ENCODE data around the gene ST8SIA6. TPM values are rescaled to one million over a fixed set of nuclear protein-coding genes. Genes with fewer than 3 reads are reported as not detected.
"Not testable (repeated sequence)": the region's sequence is repeated elsewhere in the genome, so short reads cannot be mapped to it uniquely, and the experiment has no call there.

ST8SIA6 gene
- total RNA-seq, 1 donor from 2014 or later: 0.35 TPM

GRCh38 chr10:17348501-17349349 lies 105.7 kb downstream of the ST8SIA6 start:
- no peak for DNase-seq (ENCODE audit: low spot score)

- no peak for DNase-seq (ENCODE audit: low spot score)
These were observed 106.3 kb downstream of the ST8SIA6 start for GRCh38 chr10:17348011-17348500.

- DNase-seq (ENCODE audit: low spot score): no peak
These were observed 110.2 kb downstream of the ST8SIA6 start for GRCh38 chr10:17344206-17344605.

- DNase-seq (ENCODE audit: low spot score): no peak
These were observed 111.3 kb downstream of the ST8SIA6 start for GRCh38 chr10:17343118-17343517.

- no peak for DNase-seq (ENCODE audit: low spot score)
These were observed 114.1 kb downstream of the ST8SIA6 start for GRCh38 chr10:17340144-17340829.

GRCh38 chr10:17335065-17335464 lies 119.3 kb downstream of the ST8SIA6 start:
- DNase-seq (ENCODE audit: low spot score): no peak

DNA sequence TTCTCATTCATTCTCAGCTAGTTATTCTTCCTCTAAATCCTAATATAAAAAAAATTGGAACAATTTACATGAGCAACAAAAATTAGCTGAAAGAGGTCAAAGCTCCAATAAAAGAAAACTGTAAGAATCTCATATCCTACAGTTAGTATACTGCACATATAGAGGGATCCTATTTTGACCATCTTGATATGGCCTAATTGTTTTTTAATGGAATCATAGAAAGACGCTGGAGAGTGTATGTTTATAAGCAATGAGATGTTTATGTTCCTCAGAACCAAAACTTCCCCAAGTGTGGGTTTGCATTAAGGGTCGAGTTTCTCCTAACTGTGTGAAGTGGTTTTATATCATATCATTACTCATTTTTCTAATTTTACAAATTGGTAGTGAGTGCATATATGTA lies 123.9 kb downstream of the ST8SIA6 start:
- no peak for DNase-seq (ENCODE audit: low spot score)

DNA sequence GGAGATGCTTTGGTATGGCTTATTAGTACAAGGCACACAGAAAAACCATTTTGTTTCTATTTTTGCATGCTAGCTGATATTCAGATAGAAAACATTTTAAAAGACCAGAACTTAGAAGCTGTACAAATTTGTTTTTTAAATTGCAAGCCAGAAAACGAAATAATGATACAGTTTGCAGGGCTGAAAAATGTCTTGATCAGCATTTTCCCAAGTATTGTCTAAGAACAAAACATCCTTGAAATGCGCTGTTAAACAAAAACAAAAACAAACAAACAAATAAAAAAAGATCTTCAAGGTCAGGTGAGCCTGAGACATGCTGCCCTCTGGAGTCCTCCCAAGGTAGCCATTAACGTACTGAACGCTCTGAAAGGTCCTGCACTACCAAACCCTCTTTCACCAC lies 128.0 kb downstream of the ST8SIA6 start:
- DNase-seq (ENCODE audit: low spot score): no peak

DNA sequence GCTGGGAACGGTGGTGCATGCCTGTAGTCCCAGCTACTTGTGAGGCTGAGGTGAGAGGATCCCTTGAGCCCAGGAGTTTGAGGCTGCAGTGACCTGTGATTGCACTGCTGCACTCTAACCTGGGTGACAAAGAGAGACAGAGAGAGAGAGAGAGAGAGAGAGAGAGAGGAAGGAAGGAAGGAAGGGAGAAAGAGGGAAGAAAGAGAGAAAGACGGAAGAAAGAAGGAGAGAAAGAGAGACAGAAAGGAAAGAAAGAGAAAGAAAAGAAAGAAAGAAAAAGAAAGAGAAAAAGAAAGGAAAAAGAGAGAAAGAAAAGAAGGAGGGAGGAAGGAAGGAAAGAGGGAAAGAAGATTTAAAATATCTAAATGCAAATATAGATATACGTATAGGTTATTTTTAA lies 132.4 kb downstream of the ST8SIA6 start:
- not testable (repeated sequence) for DNase-seq (ENCODE audit: low spot score)

GRCh38 chr10:17316488-17317170 lies 137.8 kb downstream of the ST8SIA6 start:
- no peak for DNase-seq (ENCODE audit: low spot score)

- no peak for DNase-seq (ENCODE audit: low spot score)
These were observed 145.0 kb downstream of the ST8SIA6 start for GRCh38 chr10:17309435-17309834.

DNA sequence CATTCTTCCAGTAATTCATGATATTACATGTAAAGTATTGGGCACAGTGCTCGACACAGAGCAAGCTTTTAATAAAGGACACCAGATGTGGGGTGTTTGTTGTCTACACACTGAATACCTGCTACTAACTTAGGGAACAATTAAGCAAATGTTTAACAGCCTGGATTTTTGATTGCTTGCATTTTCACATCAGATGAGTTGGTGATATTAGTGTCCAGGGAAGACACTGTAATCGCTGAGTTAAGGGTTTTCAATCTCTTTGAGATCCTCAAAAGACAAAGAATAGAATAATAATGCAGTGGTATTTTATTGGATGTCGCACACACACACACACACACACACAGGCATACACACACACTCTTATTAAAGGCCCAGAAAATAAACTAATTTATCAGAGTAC lies 147.3 kb downstream of the ST8SIA6 start:
- no peak for DNase-seq (ENCODE audit: low spot score)

DNA sequence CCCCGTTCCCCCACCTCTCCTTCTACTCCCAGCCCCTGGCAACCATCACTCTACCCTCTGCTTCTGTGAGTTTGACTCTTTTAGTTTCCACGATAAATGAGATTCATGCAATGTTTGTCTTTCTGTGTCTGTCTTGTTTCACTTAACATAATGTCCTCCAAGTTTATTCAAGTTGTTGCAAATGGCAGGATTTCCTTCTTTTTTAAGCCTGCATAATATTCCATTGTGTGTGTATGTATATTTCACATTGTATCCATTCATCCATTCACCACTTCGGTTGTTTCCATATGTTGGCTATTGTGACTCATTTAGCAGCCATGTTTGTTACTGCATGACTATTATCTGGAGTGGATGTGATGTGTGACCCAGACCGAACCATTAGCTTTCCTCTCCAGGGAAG lies 162.0 kb downstream of the ST8SIA6 start:
- no peak for DNase-seq (ENCODE audit: low spot score)

- DNase-seq (ENCODE audit: low spot score): no peak
These were observed 164.2 kb downstream of the ST8SIA6 start for GRCh38 chr10:17290226-17290625.

DNA sequence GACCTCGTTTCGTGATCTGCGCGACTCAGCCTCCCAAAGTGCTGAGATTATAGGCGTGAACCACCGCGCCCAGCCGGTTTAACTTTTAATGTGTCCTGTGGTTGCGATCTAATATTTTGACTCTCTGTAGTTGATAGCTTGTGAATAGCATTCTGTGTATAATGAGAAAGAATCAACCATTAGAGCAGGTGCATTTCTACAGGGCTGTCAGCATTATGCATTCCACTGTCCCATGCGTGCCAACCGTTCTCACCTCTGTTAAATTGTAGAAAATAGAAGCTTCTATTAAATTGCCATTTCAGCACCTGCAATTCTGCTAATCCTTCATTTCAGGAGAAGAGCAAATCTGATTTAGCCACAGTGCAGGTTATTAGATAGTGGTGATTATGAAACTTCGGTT lies 164.6 kb downstream of the ST8SIA6 start:
- DNase-seq (ENCODE audit: low spot score): no peak

- no peak for DNase-seq (ENCODE audit: low spot score)
These were observed 167.5 kb downstream of the ST8SIA6 start for GRCh38 chr10:17286562-17287550.

- no peak for DNase-seq (ENCODE audit: low spot score)
These were observed 172.1 kb downstream of the ST8SIA6 start for GRCh38 chr10:17282311-17282710.

DNA sequence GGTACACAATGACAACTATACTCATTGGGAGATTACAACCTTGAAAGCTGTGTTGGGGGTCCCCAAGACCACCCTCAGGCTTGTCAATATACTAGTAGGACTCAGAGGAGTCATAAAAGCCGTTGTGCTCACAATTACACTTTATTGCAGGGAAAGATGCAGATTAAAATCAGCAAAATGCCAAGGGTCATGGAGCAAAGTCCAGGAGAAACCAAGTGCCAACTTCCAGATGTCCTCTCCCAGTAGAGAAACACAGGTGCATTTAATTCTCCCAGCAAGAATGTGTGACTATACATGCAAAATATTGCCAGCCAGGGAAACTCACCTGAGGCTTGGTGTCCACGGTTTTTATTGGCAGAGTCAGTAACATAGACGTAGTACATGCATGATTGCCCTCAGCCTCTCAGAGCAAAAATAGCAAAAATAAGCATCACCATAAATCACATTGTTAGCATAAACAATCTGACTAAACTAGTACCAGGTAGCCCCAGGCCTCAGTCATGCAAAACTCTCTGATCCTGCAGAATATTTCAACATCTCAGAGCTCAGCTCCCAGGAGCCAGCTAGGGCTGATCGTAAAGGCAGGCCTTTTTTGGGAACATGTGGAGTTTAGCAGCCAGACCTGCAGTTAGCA lies 175.7 kb downstream of the ST8SIA6 start:
- no peak for DNase-seq (ENCODE audit: low spot score)

DNA sequence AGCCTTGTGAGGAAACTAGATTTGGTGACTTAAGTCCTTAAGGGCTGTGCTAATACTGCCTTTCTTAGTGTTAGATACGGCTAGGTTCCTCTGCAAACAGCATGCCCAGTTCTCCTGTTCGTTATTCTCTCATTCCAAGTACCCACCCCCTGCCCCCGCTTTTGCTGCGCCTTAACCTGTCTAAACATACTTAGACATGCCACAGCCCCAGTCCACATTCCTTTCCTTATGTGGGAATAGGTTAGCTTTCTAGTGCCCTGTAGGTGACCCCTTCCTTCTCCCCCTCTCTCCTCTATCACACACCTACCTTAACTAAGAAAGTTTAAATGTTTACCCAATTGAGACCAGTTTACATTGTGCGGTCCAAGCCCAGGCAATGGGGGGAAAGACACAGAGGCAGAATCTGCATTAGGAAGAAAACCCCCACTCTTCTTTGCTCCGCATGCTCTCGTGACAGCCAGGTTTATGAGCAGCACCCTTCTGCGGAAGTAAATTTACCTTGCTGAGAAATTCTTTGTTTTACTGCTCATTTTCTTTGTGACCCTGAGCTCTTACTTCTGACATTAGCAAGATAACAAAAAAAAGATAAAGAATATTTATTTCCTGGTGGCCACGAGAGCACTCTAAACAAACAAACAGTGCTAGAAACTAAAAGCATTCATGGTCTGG lies 177.5 kb downstream of the ST8SIA6 start:
- no peak for DNase-seq (ENCODE audit: low spot score)

DNA sequence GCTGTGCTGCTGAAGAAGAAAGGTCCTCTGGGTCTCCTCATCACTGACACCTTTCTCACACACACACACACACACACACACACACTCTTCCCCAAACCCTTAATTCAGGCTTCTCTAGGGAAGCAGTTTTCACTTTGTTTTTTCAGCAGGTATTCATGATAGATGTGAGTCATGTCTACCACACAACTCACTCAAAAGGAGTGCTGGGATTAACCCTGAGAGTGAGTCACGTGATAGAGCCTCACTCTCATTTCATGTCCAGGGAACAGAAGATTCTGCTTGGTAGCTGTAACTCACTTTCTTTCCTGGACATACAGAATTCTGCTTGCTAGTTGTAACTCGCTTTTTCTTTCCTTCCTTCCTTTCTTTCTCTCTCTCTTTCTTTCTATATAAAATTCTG lies 181.0 kb downstream of the ST8SIA6 start:
- no peak for DNase-seq (ENCODE audit: low spot score)

All from mesenteric fat pad (tissue), 1 donor.